ENCODE results near the gene OR2T6.
"Not testable (repeated sequence)": the region's sequence is repeated elsewhere in the genome, so short reads cannot be mapped to it uniquely, and the experiment has no call there.

GRCh38 chr1:248439283-248439682, 63.7 kb downstream of the OR2T6 start:
- TF ChIP-seq POLR2A (IDR thresholded peaks at IDR 0.05; ENCODE audit: low read length); GATA1 (IDR thresholded peaks at IDR 0.05; ENCODE audit: low read depth, low read length): not testable (repeated sequence)
